GM04504 (cell line): ENCODE results near the gene UBTFL1.
"Not testable (repeated sequence)": the region's sequence is repeated elsewhere in the genome, so short reads cannot be mapped to it uniquely, and the experiment has no call there.

Source experiments
- DNase-seq: peaks from one replicate; pipeline ENCODE4 v3.0.0-alpha.2; 2012; ENCODE audit warnings: low read depth

UBTFL1 gene, protein sequence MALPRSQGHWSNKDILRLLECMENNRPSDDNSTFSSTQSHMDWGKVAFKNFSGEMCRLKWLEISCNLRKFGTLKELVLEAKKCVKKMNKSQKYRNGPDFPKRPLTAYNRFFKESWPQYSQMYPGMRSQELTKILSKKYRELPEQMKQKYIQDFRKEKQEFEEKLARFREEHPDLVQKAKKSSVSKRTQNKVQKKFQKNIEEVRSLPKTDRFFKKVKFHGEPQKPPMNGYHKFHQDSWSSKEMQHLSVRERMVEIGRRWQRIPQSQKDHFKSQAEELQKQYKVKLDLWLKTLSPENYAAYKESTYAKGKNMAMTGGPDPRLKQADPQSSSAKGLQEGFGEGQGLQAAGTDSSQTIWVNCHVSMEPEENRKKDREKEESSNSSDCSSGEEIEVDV

DNA sequence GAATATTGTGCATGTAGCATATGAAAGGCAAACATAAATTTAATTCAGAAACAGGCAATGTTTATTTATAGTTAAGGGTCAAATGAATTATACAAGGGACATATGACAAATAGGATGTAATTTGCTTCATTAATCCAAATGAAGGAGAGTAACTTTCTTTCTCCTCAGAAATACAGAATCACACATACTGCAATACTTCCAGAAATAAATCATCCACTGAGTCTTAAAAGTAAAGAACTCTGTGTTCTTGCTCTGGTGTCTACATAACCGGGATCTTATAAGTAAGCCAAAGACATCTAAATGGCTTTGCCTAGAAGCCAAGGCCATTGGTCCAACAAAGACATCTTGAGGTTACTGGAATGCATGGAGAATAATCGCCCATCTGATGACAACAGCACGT lies at the start of gene UBTFL1:
Gene UBTFL1 (plus strand): TSS at position 301 of the 400 bp plus-strand sequence. CDS start 0 bp downstream, at position 301.
- not testable (repeated sequence) for DNase-seq

DNA sequence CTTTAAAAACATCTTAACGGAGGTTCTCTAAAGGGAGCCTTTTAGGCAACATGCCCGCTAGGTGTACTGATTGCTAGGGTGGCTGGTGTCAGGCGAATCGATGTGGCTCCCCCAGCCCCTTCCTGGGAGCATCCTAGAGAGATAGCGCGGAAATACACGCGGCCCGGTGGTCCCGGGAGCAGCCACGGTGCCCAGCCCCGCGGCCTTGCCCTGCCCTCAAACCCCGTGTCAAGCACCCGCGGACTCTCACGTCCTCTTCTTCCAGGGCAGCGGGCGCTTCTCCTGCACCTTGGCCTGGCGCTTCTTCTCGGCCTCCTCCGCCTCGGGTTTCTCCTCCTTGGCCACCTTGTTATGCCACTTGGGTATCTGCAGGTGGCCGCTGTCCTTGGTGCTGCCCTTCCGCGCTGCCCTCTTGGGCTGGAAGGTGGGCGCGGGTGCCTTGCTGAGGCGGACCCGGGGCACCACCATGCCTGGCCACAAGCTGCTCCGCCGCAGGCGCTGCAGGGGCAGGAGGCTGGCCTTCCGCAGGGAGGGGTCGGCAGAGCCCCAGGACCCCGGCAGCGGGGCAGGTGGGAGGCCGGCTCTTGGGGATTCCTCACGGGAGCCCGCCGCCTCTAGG lies 34.0 kb upstream of the UBTFL1 start:
- not testable (repeated sequence) for DNase-seq

DNA sequence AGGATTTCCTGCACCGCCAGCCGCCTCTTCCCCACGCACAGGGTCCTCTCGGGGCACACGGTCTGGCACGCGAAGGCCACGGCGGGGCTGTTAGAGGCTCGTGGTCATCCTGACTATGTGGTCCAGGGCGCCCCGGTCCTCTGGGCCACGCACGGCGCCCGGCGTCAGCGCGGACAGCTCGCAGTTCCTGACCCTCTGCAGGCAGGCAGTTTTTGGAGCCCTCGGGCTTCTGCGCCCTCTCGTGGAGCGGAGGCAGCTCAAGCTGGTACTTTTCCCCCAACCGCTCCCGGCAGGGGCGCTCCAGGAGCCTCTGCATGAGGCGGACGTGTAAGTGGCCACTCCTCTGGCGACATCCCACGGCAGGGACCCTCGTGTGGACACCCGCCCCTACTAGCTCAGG lies 33.4 kb upstream of the UBTFL1 start:
- DNase-seq = not testable (repeated sequence)

DNA sequence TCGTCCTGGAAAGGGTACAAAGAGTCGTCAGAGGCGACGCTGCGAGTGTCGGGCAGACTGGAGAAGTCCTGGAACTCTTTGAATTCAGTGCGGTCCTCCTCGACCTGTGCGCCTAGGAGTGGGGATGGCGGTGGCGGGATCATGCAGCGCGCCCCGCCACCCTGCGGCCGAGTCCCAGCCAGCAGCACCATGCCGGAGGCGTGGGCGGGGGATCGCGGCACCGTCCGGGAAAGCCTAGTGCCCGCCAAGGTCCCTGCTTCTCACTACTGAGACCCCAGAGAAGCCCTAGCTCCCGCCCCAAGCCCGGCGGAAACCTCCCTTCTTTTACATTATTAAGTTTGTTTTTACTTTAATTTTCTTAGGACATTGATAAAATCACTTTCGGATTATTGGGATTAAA lies 32.2 kb upstream of the UBTFL1 start:
- DNase-seq = not testable (repeated sequence)

DNA sequence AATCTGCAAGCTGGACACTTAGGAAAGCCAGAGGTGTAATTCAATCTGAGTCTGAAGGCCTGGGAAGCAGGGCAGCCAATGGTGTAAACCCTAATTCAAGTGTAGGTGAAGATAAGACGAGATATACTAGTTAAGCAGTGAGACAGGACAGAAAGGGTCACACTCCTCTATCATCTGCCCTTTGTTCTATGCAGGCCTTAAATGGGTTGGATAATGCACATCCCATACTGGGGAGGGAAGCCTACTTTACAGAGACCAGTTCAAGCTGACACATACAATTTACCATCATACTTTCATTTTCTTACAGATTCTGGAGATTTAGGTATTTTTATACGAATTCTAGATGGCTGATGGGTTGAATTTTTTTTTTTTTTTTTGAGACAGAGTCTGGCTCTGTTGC lies 3.0 kb downstream of the UBTFL1 start:
- not testable (repeated sequence) for DNase-seq

DNA sequence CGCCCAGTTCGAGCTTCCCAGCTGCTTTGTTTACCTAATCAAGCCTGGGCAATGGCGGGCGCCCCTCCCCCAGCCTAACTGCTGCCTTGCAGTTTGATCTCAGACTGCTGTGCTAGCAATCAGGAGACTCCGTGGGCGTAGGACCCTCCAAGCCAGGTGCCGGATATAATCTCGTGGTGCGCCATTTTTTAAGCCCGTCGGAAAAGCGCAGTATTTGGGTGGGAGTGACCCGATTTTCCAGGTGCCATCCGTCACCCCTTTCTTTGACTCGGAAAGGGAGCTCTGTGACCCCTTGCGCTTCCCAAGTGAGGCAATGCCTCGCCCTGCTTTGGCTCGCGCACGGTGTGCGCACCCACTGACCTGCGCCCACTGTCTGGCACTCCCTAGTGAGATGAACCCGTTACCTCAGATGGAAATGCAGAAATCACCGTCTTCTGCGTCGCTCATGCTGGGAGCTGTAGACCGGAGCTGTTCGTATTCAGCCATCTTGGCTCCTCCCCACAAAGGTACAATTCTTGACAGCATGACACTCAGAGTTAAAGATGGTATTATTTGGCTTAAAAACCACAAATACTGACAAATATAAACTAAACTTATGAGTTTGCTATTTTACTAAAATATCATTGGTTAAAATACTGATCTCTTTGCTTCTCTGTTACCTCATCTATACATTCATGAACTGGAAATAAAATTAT lies 9.6 kb downstream of the UBTFL1 start:
- not testable (repeated sequence) for DNase-seq

DNA sequence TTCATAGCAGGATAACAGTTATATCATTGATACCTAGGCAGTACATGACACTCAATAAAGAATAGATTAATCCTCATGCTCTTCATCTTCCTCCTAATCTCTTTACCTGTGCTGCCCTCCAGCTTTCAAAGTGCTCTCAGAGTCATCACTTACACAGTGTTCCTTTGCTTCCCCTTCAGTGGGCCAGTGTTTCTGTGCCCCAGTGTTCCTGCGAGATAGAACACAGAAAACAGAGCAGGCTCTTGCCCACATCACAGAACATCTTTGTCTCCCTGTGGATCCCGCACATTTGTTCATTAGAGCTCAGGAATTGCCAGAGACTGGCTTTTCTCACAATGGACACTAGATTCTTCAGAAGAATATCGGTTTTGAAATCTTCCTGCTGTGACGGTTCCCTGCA lies 12.5 kb downstream of the UBTFL1 start:
- not testable (repeated sequence) for DNase-seq

DNA sequence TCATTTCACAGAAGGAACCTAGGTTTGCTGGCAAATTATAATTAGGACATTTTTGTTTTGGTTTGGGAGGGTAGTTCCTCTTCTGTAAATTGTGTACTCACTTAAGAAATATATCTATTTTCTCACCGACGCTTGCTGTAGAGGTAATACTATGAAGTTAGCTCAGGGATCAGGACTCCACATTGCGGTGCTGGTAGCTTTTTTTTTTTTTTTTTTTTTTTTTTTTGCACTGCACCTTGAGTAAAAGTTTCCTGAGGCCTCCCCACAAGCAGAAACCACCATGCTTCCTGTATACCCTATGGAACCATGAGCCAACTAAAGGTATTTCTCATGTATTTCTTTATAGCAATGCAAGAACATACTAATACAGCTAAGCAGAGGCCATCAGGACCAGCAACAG lies 14.7 kb downstream of the UBTFL1 start:
- no peak for DNase-seq

DNA sequence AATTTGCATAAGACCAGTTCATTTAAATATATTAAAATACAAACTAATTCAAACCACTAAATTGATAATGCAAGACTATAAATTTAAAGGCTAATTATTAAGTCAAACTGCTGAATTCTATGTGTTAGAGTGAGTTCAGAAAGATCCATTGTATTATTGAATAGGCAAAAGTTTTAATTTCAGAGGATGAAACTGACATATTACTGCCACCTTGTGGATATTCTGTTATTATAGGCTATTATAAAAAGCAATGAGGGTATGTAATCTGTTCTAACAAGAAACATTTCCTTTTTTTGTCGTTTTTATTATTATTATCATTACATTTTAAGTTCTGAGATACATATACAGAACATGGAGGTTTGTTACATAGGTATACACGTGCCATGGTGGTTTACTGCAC lies 27.8 kb downstream of the UBTFL1 start:
- DNase-seq = no peak

DNA sequence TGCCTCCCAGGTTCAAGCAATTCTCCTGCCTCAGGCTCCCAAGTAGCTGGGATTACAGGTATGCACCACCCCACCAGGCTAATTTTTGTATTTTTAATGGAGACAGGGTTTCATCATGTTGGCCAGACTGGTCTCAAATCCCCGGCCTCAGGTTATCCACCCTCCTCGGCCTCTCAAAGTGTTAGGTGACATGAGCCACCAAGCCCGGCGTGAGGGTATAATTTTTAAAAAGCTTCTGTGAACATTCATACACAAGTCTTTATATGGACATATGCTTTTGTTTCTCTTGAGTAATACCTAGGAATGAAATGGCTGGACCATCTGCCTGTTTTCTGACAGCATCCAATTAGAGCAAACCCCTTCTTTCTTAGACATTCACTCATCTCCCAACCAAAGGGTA lies 34.4 kb downstream of the UBTFL1 start:
- no peak for DNase-seq

DNA sequence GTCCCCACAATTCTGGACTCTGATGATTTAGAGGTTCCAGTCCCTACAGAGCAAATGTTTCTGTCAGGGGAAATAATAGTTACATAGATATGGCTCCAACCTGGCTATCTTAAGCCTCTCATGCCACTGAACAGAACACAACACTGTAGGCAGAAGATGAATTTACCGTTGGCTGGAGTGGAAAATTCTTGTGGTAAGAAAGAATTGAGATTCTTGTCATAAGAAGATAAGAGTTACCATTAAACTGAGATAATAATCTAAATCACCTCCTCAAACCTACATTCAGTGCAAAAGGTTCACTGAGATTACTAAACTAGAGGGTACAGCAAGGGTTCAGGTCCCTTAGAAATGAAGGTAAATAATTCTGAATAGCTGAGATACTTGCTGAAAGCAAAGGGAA lies 38.6 kb downstream of the UBTFL1 start:
- no peak for DNase-seq

DNA sequence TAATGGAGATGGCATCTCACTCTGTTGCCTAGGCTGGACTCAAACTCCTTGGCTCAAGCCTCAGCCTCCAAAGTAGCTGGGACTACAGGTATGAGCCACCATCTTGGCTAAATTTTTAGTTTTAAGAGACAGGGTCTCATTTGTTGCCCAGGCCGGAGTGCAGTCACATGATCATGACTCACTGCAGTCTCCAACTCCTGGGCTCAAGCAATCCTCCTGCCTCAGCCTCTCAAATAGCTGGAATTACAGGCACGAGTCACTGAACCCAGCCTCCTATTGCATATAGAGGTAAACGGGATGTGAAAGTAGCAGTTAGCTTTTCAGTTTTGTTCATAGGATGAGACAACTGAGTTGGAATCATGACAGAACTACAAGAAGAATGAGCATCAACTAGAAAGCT lies 39.2 kb downstream of the UBTFL1 start:
- DNase-seq = no peak

DNA sequence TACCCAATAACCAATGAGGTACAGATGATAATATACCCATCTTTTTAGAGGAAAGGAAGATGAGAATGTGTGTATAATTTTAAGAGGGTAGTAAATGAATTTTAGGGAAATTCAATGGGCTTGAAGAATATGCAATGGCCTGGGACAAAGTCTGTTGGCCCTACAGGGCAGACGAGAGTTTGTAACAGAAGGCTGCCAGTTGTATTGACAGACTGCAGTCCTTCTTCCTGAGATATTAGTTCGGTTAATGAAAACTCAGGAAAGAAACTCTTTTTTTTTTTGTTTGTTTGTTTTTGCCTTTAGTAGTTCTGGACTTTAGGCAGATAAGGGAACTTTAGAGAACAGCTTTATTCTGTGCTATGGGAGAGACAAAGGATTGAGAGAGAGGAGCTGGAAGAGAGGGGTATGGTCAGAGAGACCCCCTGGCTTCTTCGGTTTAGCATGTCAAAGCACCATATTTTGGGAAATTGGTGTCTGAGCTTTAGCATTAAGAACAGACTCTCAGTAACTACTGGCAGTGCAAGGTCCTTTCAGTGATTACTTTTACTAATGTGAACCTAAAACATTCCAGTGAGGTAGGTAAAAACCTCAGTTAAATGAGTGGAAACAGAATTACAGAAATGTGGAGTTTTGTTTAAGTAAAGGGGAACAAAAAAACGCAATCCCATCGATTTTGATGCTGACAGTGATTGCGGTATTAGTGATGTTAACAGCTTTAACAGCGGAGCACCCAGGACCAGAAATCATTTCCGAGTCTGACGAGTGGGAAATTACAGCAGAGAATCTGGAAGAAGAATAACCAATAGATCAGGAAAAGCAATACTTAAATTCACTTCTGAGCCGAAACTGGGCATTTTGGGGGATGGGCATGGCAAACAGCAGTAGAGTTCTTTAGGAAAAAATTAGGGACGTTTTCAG lies 48.1 kb downstream of the UBTFL1 start:
- DNase-seq = no peak

DNA sequence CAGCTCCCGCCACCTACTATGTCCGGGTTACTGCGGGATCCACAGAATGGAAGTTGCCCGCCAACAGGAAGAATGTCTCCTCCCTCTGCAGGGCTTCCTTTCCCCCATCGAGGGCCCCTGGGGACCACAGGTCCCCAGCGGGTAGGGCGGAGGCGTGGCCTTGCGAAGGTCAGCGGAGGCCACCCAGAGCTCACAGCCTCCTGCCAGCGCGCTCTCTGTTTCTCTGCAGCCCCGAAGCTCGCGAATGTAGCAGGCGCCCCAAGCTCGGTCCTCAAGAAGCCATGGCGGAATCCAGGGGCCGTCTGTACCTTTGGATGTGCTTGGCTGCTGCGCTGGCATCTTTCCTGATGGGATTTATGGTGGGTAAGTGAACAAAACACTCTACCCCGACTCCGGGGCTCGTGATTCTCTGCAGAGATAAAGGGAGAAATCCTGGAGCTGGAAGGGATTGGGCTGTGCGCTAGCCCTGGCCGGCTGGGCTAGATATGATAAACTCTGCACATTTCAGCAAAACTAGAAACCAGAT lies 48.8 kb downstream of the UBTFL1 start, which contains the start of gene NAALAD2:
Gene NAALAD2 (plus strand): TSS at position 186 of the 526 bp plus-strand sequence. CDS start 96 bp downstream, at position 282.
- DNase-seq = no peak

DNA sequence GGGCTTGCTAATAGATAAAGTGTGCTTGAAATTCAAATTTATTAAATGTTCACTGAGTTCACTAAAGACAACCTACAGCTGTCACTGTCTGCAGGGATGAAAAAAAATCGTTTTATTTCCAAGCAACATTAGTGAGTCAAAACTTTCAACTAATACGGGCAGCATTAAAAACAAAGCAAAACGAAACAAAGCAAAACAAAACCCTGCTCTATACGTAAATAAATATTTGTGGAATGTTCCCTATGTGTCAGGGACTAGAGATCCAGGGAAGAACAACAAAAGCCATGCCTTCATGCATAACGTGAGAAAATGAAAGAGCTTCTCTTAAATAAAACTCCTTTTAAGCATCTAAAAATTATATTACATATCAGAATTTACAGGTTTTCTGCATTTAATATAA lies 49.3 kb downstream of the UBTFL1 start:
- DNase-seq = no peak
